ENCODE data around the gene OR51B2. TPM values are rescaled to one million over a fixed set of nuclear protein-coding genes. Genes with fewer than 3 reads are reported as not detected.

OR51B2 gene
- total RNA-seq, 1 experiment from 2014 or later, result not detected

GRCh38 chr11:5286351-5286750 lies 37.7 kb downstream of the OR51B2 start:
- Histone ChIP-seq H3K4me1 (ENCODE audit: control insufficient read depth, insufficient read depth, low read length) (no peaks in the 10 kb centered on the region), H3K36me3 (ENCODE audit: control insufficient read depth, insufficient read depth, low read length) (no peaks in the 10 kb centered on the region), H3K27me3 (ENCODE audit: control insufficient read depth, insufficient read depth, low read length) (no peaks in the 10 kb centered on the region), H3K4me3 (ENCODE audit: low read depth in 2 of 2, low read length in 2 of 2) (no peak overlapping the region), H3K9me3 (ENCODE audit: control insufficient read depth, insufficient read depth, low read depth, low read length) (no peaks in the 10 kb centered on the region), H3K27ac (ENCODE audit: low read length) (no peak overlapping the region)
- CTCF ChIA-PET, result no interaction called here
- POLR2A ChIA-PET, result no interaction called here
- ATAC-seq, result no peak
- BruUV-seq (replicated peaks), result no TSS peak
- DNase-seq (ENCODE audit: low read depth, low spot score), result no peak
- intact Hi-C loops (cut with micrococcal nuclease; ENCODE audit: unreplicated experiment), result loop anchor here (10.0 kb wide), 1 partner anchor 1102 kb away; no protein-coding TSS in a partner anchor
- no peak for TF ChIP-seq TCF7L2 (IDR thresholded peaks at IDR 0.05; ENCODE audit: low read depth, low read length)
- TF ChIP-seq, protein P1, sequence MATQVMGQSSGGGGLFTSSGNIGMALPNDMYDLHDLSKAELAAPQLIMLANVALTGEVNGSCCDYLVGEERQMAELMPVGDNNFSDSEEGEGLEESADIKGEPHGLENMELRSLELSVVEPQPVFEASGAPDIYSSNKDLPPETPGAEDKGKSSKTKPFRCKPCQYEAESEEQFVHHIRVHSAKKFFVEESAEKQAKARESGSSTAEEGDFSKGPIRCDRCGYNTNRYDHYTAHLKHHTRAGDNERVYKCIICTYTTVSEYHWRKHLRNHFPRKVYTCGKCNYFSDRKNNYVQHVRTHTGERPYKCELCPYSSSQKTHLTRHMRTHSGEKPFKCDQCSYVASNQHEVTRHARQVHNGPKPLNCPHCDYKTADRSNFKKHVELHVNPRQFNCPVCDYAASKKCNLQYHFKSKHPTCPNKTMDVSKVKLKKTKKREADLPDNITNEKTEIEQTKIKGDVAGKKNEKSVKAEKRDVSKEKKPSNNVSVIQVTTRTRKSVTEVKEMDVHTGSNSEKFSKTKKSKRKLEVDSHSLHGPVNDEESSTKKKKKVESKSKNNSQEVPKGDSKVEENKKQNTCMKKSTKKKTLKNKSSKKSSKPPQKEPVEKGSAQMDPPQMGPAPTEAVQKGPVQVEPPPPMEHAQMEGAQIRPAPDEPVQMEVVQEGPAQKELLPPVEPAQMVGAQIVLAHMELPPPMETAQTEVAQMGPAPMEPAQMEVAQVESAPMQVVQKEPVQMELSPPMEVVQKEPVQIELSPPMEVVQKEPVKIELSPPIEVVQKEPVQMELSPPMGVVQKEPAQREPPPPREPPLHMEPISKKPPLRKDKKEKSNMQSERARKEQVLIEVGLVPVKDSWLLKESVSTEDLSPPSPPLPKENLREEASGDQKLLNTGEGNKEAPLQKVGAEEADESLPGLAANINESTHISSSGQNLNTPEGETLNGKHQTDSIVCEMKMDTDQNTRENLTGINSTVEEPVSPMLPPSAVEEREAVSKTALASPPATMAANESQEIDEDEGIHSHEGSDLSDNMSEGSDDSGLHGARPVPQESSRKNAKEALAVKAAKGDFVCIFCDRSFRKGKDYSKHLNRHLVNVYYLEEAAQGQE (IDR thresholded peaks at IDR 0.05; ENCODE audit: insufficient read depth in 1 of 2, low read depth in 2 of 2, low read length in 1 of 2), result no peak
- TF ChIP-seq, protein P2, sequence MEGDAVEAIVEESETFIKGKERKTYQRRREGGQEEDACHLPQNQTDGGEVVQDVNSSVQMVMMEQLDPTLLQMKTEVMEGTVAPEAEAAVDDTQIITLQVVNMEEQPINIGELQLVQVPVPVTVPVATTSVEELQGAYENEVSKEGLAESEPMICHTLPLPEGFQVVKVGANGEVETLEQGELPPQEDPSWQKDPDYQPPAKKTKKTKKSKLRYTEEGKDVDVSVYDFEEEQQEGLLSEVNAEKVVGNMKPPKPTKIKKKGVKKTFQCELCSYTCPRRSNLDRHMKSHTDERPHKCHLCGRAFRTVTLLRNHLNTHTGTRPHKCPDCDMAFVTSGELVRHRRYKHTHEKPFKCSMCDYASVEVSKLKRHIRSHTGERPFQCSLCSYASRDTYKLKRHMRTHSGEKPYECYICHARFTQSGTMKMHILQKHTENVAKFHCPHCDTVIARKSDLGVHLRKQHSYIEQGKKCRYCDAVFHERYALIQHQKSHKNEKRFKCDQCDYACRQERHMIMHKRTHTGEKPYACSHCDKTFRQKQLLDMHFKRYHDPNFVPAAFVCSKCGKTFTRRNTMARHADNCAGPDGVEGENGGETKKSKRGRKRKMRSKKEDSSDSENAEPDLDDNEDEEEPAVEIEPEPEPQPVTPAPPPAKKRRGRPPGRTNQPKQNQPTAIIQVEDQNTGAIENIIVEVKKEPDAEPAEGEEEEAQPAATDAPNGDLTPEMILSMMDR (IDR thresholded peaks at IDR 0.05), result no peak
- TF ChIP-seq POLR2AphosphoS5 (IDR thresholded peaks at IDR 0.05; ENCODE audit: low read depth, low read length), result no peak
- no peak for TF ChIP-seq SIN3A (IDR thresholded peaks at IDR 0.05; ENCODE audit: borderline replicate concordance, insufficient read depth, low read depth, low read length)
- in situ Hi-C loops (cut with HindIII; ENCODE audit: low pct_unique_long_range_greater_than_20kb, low sequenced_read_pairs), result no loop called here

DNA sequence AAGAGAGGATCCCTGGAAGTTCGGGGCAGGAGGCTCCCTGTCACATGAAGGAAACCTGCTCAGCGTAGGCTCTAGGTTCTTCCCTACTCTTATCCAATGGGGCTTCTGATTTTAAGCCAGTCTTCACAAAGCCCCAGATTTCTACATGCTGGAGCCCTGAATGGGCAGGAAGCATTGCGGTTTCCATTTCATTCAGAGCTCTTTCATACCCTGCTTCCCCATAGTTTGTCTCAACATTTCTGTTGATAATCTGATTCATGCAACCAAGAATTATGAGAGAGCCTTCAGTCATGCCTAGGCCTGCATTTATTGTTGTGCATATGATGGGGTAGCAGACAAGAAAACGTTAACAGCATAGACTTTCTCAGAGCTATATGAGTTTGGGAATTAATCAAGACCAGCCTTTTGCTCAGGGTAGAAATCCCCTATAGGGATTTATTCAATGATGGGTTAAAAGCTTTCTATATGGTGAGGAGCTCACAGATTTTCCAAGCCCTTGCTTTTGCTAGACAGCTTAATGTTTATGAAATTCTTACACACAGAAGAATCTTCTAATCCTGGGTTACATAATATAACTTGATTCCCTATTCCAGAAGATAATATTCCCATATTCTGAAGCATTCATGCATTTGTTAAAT lies 38.3 kb downstream of the OR51B2 start:
- no TSS peak for BruUV-seq (replicated peaks)
- Histone ChIP-seq H3K36me3 (ENCODE audit: control insufficient read depth, insufficient read depth, low read length) (no peaks in the 10 kb centered on the region), H3K4me3 (ENCODE audit: low read depth in 2 of 2, low read length in 2 of 2) (no peak overlapping the region), H3K9me3 (ENCODE audit: control insufficient read depth, insufficient read depth, low read depth, low read length) (no peaks in the 10 kb centered on the region), H3K27ac (ENCODE audit: low read length) (no peak overlapping the region), H3K27me3 (ENCODE audit: control insufficient read depth, insufficient read depth, low read length) (no peaks in the 10 kb centered on the region), H3K4me1 (ENCODE audit: control insufficient read depth, insufficient read depth, low read length) (no peaks in the 10 kb centered on the region; the same call in 1 of the 2 replicates)
- CTCF ChIA-PET, result no interaction called here
- in situ Hi-C loops (cut with HindIII; ENCODE audit: low pct_unique_long_range_greater_than_20kb, low sequenced_read_pairs), result no loop called here
- DNase-seq (ENCODE audit: low read depth, low spot score), result no peak
- intact Hi-C loops (cut with micrococcal nuclease; ENCODE audit: unreplicated experiment), result loop anchor here (10.0 kb wide), 1 partner anchor 1101 kb away; no protein-coding TSS in a partner anchor
- TF ChIP-seq TCF7L2 (IDR thresholded peaks at IDR 0.05; ENCODE audit: low read depth, low read length), result no peak
- no peak for TF ChIP-seq SIN3A (IDR thresholded peaks at IDR 0.05; ENCODE audit: borderline replicate concordance, insufficient read depth, low read depth, low read length)
- TF ChIP-seq, protein P1 (IDR thresholded peaks at IDR 0.05; ENCODE audit: insufficient read depth in 1 of 2, low read depth in 2 of 2, low read length in 1 of 2), result no peak
- TF ChIP-seq POLR2AphosphoS5 (IDR thresholded peaks at IDR 0.05; ENCODE audit: low read depth, low read length), result no peak
- TF ChIP-seq, protein P2 (IDR thresholded peaks at IDR 0.05), result no peak
- POLR2A ChIA-PET, result no interaction called here
- ATAC-seq, result no peak

All from Panc1 (cell line).